ENCODE measurements around the gene EFCC1.

The EFCC1 gene

DNA sequence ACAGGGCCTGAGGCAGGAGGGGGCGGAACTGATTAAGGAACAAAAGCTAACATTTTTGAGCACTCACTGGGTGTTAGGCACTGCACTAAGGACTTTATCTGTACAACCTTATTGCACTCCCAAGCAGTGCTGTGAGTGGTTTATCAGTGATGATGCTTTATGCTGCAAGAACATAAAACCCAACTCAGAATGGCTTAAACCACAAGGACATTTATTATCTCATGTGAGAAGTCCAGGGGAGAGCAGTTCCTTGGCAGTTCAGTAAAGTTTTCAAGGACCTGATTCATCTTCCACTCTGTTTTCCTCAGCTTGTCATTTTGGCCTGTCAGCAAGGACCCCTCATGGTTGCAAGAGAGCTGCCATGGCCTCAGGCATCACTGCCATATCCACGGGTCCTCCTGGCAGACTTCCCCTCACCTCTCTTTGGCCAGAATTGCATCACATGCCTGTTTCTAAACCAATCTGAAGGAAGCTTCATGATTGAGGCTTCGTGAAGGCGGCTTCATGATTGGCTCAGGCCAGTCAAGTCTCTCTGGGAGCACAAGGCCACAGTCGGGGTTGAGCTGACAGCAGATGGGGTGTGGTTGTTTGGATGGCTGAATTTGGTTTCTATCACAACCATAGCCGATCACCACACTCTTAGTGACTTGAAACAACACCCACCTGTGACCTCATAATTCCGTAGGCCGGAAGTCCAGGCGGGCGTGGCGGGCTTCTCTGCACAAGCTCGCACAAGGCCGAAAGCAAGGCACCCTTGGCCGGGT is 15.8 kb downstream of the EFCC1 start:
- H3K36me3 ChIP-seq (ENCODE audit: control insufficient read depth, insufficient read depth, low read length) = no peaks in the 10 kb centered on the region
- H3K4me3 ChIP-seq (replicated peaks; ENCODE audit: low read depth, low read length) = no peak overlapping the region
- peak; percentile 79 for DNase-seq (ENCODE audit: extremely low read depth, insufficient read length)
- TF ChIP-seq, protein P1, sequence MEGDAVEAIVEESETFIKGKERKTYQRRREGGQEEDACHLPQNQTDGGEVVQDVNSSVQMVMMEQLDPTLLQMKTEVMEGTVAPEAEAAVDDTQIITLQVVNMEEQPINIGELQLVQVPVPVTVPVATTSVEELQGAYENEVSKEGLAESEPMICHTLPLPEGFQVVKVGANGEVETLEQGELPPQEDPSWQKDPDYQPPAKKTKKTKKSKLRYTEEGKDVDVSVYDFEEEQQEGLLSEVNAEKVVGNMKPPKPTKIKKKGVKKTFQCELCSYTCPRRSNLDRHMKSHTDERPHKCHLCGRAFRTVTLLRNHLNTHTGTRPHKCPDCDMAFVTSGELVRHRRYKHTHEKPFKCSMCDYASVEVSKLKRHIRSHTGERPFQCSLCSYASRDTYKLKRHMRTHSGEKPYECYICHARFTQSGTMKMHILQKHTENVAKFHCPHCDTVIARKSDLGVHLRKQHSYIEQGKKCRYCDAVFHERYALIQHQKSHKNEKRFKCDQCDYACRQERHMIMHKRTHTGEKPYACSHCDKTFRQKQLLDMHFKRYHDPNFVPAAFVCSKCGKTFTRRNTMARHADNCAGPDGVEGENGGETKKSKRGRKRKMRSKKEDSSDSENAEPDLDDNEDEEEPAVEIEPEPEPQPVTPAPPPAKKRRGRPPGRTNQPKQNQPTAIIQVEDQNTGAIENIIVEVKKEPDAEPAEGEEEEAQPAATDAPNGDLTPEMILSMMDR (IDR thresholded peaks at IDR 0.05; ENCODE audit: insufficient read depth, low read length, poor library complexity, severe bottlenecking) = no peak
- no peaks in the 10 kb centered on the region for H3K27me3 ChIP-seq (replicated peaks; ENCODE audit: control insufficient read depth, insufficient read depth, low read length)

DNA sequence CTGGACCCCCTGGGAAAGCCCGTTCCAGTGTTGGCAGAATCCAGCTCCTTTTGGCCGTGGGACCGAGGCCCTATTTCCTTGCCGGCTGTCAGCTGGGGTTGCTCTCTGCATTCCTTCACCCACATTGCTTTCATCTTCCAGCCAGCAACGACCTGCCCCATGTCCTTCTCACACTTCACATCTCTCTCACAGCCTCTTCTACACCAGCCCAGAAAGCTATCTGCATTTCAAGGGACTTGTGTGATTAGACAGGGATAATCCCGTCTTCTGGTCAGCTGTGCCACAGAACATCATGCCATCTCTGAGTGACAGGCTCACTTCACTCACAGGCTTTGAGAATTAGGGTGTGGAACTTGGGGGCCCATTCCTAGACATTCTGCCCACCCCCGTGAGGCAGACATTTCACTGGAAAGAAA is 16.4 kb downstream of the EFCC1 start:
- no peak for DNase-seq (ENCODE audit: extremely low read depth, insufficient read length)
- H3K27me3 ChIP-seq (replicated peaks; ENCODE audit: control insufficient read depth, insufficient read depth, low read length) = no peaks in the 10 kb centered on the region
- TF ChIP-seq, protein P1 (IDR thresholded peaks at IDR 0.05; ENCODE audit: insufficient read depth, low read length, poor library complexity, severe bottlenecking) = no peak
- no peaks in the 10 kb centered on the region for H3K36me3 ChIP-seq (ENCODE audit: control insufficient read depth, insufficient read depth, low read length)
- H3K4me3 ChIP-seq (replicated peaks; ENCODE audit: low read depth, low read length) = no peak overlapping the region

DNA sequence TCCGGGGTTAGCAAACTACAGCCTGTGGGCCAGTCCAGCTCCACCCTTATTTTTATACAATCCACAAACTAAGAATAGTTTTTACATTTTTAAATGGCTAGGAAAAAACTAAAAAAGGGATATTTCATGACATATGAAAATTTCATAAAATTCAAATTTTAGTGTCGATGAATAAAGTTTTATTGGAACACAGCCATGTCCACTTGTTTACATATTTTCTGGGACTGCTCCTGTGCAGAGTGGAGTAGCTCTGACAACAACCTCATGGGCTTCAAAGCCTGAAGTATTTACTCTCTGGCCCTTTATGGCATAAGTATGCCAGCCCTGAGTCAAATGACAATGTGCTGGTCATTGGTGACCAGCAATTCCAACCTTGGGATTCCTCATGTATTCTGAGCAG is 17.2 kb downstream of the EFCC1 start:
- Histone ChIP-seq H3K4me3 (replicated peaks; ENCODE audit: low read depth, low read length) (no peak overlapping the region), H3K27me3 (replicated peaks; ENCODE audit: control insufficient read depth, insufficient read depth, low read length) (no peaks in the 10 kb centered on the region), H3K36me3 (ENCODE audit: control insufficient read depth, insufficient read depth, low read length) (no peaks in the 10 kb centered on the region)
- TF ChIP-seq, protein P1 (IDR thresholded peaks at IDR 0.05; ENCODE audit: insufficient read depth, low read length, poor library complexity, severe bottlenecking) = no peak
- DNase-seq (ENCODE audit: extremely low read depth, insufficient read length) = no peak

DNA sequence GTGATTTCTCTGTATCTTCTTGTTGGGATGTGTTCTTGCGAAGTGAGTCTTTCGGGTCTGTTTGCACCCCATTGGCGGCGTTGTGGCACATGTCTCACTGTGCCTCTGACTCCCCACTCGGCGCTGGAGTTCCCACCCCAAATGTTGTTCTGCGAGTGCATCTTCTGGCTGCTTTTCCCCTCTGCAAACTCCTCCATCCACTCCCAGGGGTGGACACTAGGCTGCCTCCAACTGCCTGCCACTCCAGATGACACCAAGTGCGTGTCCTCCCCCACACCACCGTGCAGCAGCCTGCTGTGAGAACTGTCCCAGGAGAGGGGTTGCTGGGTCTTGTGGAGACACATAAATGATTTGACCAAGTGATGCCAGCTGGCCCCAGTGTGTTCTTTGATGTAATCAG is 17.6 kb downstream of the EFCC1 start:
- TF ChIP-seq, protein P1 (IDR thresholded peaks at IDR 0.05; ENCODE audit: insufficient read depth, low read length, poor library complexity, severe bottlenecking) = no peak
- no peak for DNase-seq (ENCODE audit: extremely low read depth, insufficient read length)
- no peaks in the 10 kb centered on the region for H3K27me3 ChIP-seq (replicated peaks; ENCODE audit: control insufficient read depth, insufficient read depth, low read length)
- no peak overlapping the region for H3K4me3 ChIP-seq (replicated peaks; ENCODE audit: low read depth, low read length)
- no peaks in the 10 kb centered on the region for H3K36me3 ChIP-seq (ENCODE audit: control insufficient read depth, insufficient read depth, low read length)

DNA sequence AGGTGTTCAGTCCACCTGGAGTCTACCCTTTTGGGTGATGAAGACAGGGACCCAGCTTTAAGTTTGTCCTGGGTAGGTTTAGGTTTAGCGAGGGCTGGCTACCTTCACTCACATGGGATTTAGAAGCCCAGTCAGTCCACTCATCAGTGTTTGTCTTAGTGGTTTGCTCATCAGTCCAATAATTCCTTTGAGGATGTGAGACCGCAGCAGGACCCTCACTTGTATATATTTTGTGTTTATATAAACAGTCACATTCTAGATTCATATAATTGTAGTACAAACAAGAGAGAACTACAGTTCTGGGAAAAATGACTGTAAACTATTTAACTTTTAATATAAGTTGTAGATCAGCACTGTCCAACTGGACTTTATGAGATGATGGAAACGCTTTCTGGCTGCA is 18.2 kb downstream of the EFCC1 start:
- Histone ChIP-seq H3K27me3 (replicated peaks; ENCODE audit: control insufficient read depth, insufficient read depth, low read length) (no peaks in the 10 kb centered on the region), H3K36me3 (ENCODE audit: control insufficient read depth, insufficient read depth, low read length) (no peaks in the 10 kb centered on the region), H3K4me3 (replicated peaks; ENCODE audit: low read depth, low read length) (no peak overlapping the region)
- TF ChIP-seq, protein P1 (IDR thresholded peaks at IDR 0.05; ENCODE audit: insufficient read depth, low read length, poor library complexity, severe bottlenecking) = no peak
- no peak for DNase-seq (ENCODE audit: extremely low read depth, insufficient read length)

All from GM06990 (cell line).